T-helper 1 cell treated with Interleukin-12 subunit alpha and Interleukin-12 subunit beta and Interleukin-4 antibody, amounts not matched to agents 30 μg/mL and 1 μg/mL, for 36 hours (primary cell): ENCODE data around the gene THAP9.
"Not testable (repeated sequence)": the region's sequence is repeated elsewhere in the genome, so short reads cannot be mapped to it uniquely, and the experiment has no call there.

ENCODE experiments used
- H3K27ac Mint-ChIP-seq: one replicate; pipeline ENCODE4 v1.8.0; 2021; ENCODE audit warnings: mild to moderate bottlenecking, mixed read lengths
- H3K27me3 Mint-ChIP-seq: one replicate; pipeline ENCODE4 v1.8.0; 2021; ENCODE audit warnings: low read depth, mixed read lengths
- H3K36me3 Mint-ChIP-seq: one replicate; pipeline ENCODE4 v1.8.0; 2021; ENCODE audit warnings: low read depth, mixed read lengths
- H3K4me1 Mint-ChIP-seq: one replicate; pipeline ENCODE4 v1.8.0; 2021; ENCODE audit warnings: low read depth, mixed read lengths
- H3K4me3 Mint-ChIP-seq: one replicate; pipeline ENCODE4 v1.8.0; 2021; ENCODE audit warnings: mild to moderate bottlenecking, moderate library complexity, mixed read lengths
- H3K9me3 Mint-ChIP-seq: one replicate; pipeline ENCODE4 v1.8.0; 2021; ENCODE audit warnings: mixed read lengths

Gene THAP9

DNA sequence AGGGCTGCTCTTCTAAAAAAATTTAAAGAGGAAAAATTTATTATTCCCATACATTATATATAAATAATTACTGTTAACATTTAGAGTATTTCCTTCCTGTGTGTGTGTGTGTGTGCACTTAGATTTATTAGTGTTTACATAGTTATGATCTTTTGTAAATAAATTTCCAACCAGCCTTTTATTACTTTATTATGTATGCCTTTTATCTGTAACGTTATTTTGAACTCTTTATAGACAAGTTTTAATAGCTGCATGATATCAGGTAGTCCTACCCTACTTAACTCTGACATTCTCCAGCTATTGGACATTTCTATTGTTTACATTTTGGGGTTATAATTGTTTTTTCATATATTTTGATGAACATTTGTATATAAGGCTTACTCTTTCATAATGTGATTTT is 8.8 kb downstream of the THAP9 start:
- Mint-ChIP-seq H3K9me3 (no peaks in the 10 kb centered on the region), H3K4me3 (no peak overlapping the region), H3K27me3 (peaks cover 3% of the 10 kb centered on the region), H3K4me1 (peaks cover 6% of the 10 kb centered on the region), H3K27ac (no peak overlapping the region), H3K36me3 (peaks cover 8% of the 10 kb centered on the region)

DNA sequence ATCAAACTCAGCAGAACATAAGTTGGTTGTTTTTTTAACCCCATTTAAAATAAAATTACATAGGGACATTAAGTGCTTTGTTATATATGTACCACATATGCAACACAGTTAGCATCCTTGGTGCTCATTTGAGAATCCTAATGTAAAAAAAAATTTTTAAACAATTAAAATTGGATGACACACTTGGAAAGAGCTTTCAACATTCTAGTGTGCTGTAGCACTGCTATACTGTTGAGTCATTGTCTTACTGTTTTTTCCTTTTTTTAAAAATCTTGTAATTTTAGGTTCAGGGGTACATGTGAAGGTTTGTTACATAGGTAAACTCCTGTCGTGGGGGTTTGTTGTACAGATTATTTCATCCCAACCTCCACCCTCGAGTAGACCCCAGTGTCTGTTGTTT is 12.8 kb downstream of the THAP9 start:
- no peaks in the 10 kb centered on the region for H3K4me1 Mint-ChIP-seq
- peaks cover 8% of the 10 kb centered on the region for H3K36me3 Mint-ChIP-seq
- H3K27ac Mint-ChIP-seq = no peak overlapping the region
- no peaks in the 10 kb centered on the region for H3K27me3 Mint-ChIP-seq
- H3K4me3 Mint-ChIP-seq = no peak overlapping the region
- no peaks in the 10 kb centered on the region for H3K9me3 Mint-ChIP-seq

DNA sequence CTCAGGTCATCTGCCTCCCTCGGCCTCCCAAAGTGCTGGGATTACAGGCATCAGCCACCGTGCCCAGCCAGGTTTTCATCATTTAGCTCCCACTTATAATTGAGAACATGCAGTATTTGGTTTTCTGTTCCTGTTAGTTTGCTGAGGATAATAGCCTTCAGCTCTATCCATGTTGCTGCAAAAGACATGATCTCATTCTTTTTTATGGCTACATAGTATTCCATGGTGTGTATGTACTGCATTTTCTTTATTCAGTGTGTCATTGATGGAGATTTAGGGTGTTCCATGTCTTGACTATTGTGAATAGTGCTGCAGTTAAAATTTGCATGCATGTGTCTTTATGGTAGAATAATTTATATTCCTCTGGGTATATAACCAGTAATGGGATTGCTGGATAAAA is 13.4 kb downstream of the THAP9 start:
- not testable (repeated sequence) for H3K36me3 Mint-ChIP-seq, H3K4me1 Mint-ChIP-seq, H3K9me3 Mint-ChIP-seq, H3K27me3 Mint-ChIP-seq, H3K27ac Mint-ChIP-seq, H3K4me3 Mint-ChIP-seq

DNA sequence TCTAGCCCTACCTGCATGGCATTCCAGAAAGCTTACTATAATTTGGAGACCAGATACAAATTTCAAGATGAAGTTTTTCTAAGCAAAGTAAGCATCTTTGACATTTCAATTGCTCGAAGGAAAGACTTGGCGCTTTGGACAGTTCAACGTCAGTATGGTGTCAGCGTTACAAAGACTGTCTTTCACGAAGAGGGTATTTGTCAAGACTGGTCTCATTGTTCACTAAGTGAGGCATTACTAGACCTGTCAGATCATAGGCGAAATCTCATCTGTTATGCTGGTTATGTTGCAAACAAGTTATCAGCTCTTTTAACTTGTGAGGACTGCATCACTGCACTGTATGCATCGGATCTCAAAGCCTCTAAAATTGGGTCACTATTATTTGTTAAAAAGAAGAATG is 17.6 kb downstream of the THAP9 start:
- Mint-ChIP-seq H3K27ac (no peak overlapping the region), H3K27me3 (no peaks in the 10 kb centered on the region), H3K9me3 (no peaks in the 10 kb centered on the region), H3K36me3 (peaks cover 6% of the 10 kb centered on the region), H3K4me3 (no peak overlapping the region), H3K4me1 (no peaks in the 10 kb centered on the region)

DNA sequence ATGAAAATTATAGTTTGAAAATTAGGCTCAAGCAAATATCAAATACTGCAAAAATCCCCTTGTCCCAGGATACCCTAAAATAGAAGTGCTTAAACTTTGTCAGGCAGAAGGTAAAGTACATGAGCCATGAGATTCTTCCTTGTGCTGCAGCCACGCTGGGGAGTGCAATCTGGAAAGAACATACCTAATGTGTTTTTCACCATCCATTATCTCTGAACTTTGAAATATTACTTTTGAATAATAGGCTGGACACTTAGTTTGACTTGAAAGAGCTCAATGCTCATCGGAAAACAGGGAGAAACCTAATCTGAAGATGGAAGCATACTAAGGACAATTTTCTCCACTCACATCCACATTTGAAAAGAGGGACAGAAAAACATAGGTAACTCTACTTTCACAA is 18.9 kb downstream of the THAP9 start:
- no peaks in the 10 kb centered on the region for H3K4me1 Mint-ChIP-seq
- no peaks in the 10 kb centered on the region for H3K9me3 Mint-ChIP-seq
- H3K36me3 Mint-ChIP-seq = peaks cover 8% of the 10 kb centered on the region
- H3K4me3 Mint-ChIP-seq = no peak overlapping the region
- H3K27me3 Mint-ChIP-seq = no peaks in the 10 kb centered on the region
- no peak overlapping the region for H3K27ac Mint-ChIP-seq

DNA sequence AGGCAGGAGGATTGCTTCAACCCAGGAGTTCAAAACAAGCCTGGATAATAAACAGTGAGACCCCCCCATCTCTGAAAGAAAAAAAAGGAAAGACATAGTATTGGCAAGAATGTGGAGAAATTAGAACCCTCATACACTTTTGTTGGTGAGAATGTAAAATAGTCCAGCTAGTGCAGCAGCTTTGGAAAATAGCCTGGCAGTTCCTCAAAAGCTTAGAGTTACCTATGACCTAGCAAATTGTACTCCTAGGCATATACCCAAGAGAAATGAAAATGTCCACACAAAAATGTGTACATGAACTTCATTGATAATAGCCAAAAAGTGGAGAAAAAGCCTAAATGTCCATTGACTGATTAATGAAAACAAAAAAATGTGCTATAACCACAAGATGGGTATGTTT is 21.3 kb downstream of the THAP9 start:
- H3K27ac Mint-ChIP-seq = no peak overlapping the region
- H3K36me3 Mint-ChIP-seq = peaks cover 4% of the 10 kb centered on the region
- H3K9me3 Mint-ChIP-seq = no peaks in the 10 kb centered on the region
- H3K27me3 Mint-ChIP-seq = no peaks in the 10 kb centered on the region
- H3K4me3 Mint-ChIP-seq = no peak overlapping the region
- no peaks in the 10 kb centered on the region for H3K4me1 Mint-ChIP-seq

DNA sequence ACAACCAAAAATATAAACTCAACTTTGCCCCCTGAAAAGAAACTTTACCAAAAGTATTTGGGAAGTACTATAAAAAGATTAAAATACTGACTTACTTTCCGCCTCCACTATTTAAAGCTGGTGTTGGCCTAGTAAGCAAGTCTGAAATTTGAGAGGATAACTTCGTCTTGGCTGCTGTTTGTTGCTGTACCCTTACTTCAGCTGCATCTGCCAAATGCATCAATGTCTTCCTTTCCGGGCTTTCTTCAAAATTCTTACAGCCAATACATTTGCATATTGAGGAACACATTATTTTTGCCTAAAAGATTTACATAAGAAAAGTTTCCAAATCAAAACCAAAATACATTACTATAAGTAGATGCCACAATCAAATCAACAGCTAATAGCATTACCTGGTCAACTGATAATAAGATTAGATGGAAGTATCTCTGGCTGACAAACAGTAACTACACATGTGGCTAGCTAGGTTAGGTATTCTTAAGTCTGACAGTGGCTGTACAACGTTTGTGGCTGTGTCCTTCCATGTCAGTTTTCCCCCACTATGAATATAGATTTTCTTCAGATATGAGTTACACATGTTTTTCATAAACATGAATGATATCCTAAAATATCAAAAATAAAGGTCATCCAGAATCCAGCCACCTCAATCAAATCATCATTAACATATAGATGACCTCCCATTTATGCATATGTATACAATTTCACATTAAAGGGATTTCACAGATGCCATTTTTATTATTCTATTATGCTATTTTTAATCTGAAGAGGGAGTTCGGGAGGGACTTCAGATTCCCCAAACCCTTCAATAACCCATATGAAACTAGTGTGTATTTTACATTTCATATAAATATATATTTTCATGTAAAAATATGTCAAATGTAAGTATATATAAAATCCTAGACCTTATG is 30.6 kb downstream of the THAP9 start:
- peaks cover 1% of the 10 kb centered on the region for H3K4me1 Mint-ChIP-seq
- no peak overlapping the region for H3K4me3 Mint-ChIP-seq
- peaks cover 43% of the 10 kb centered on the region for H3K36me3 Mint-ChIP-seq
- H3K27ac Mint-ChIP-seq = no peak overlapping the region
- no peaks in the 10 kb centered on the region for H3K27me3 Mint-ChIP-seq
- no peaks in the 10 kb centered on the region for H3K9me3 Mint-ChIP-seq

DNA sequence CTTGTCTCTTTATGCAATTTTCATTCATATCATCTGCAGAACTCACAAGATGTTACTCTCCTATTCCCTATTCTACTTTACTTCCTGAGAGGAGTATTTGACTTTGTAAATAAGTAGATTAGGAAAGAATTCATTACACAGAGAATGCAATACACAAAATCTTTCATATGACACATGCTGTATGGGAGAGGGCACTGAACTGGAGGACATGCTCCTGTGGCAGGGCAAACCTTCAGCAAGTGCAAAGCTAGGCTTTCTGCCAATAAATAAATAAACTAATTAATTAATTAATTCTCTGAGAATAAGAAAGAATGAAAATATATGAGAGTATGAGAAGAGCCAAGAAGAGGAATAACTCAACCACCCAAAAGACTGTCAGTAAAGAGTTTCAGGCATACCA is 33.9 kb downstream of the THAP9 start:
- Mint-ChIP-seq H3K36me3 (peaks cover 45% of the 10 kb centered on the region), H3K4me1 (peaks cover 1% of the 10 kb centered on the region), H3K4me3 (no peak overlapping the region), H3K9me3 (no peaks in the 10 kb centered on the region), H3K27ac (no peak overlapping the region), H3K27me3 (no peaks in the 10 kb centered on the region)

DNA sequence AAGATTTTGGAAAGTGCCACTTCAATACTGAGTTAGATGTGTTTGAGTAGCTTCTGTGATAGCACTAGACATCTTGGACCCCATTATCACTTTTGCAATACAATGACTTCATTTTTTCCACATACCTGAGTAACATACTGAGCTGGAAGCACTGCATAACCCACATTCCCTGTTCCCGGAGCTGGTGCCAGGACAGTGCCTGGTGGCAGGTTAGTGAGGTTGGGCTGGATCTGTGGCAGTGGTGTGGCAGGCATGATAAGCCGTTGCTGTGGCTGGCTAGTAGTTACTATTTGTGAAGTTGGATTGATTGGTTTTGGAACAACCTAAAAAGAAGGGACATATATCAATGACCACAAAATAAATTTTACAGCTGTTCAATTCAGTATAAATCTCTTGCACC is 38.9 kb downstream of the THAP9 start:
- no peaks in the 10 kb centered on the region for H3K9me3 Mint-ChIP-seq
- no peaks in the 10 kb centered on the region for H3K27me3 Mint-ChIP-seq
- peaks cover 36% of the 10 kb centered on the region for H3K36me3 Mint-ChIP-seq
- H3K4me1 Mint-ChIP-seq = peaks cover 2% of the 10 kb centered on the region
- no peak overlapping the region for H3K4me3 Mint-ChIP-seq
- H3K27ac Mint-ChIP-seq = no peak overlapping the region

DNA sequence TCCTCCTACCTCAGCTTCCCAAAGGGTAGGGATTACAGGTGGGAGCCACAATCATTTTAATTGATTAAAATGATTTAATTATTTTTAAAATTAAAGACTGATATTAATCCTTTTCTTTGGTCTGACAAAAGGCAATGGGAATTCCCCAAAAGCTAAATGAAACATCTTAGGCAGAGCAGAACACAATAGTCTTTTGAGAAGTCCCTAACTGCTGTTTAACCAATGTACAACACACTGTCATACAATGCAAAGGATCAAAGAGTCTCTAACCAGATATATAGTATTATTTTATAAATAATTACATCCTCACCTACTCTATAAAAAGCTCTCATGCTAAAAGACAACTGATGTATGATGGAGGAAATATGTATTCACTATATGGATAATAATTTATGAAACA is 47.0 kb downstream of the THAP9 start:
- Mint-ChIP-seq H3K4me1 (peaks cover 5% of the 10 kb centered on the region), H3K4me3 (no peak overlapping the region), H3K27ac (no peak overlapping the region), H3K27me3 (no peaks in the 10 kb centered on the region), H3K9me3 (no peaks in the 10 kb centered on the region), H3K36me3 (peaks cover 15% of the 10 kb centered on the region)

DNA sequence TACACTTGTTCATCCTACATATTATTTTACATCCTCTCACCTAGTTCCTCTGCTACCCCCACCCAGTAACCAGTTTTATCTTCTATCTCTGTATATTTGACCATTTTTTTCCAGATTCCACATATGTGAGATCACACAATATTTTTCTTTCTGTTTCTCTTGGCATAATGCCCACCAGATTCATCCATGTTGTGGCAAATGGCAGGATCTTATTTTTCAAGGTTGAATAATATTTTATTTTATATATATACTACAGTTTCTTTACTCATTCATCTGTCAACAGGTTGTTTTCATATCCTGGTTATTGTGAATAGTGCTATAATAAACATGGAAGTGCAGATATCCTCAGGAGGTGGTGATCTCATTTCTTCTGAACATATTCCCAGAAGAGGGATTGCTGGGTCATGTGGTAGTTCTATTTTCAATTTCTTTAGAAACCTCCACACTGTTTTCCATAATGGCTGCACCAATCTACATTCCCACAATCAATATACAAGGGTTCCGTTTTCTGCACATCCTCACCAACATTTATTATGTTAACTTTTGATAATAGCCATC is 48.2 kb downstream of the THAP9 start:
- H3K4me3 Mint-ChIP-seq = no peak overlapping the region
- H3K36me3 Mint-ChIP-seq = peaks cover 13% of the 10 kb centered on the region
- H3K27ac Mint-ChIP-seq = no peak overlapping the region
- no peaks in the 10 kb centered on the region for H3K27me3 Mint-ChIP-seq
- no peaks in the 10 kb centered on the region for H3K9me3 Mint-ChIP-seq
- peaks cover 4% of the 10 kb centered on the region for H3K4me1 Mint-ChIP-seq

DNA sequence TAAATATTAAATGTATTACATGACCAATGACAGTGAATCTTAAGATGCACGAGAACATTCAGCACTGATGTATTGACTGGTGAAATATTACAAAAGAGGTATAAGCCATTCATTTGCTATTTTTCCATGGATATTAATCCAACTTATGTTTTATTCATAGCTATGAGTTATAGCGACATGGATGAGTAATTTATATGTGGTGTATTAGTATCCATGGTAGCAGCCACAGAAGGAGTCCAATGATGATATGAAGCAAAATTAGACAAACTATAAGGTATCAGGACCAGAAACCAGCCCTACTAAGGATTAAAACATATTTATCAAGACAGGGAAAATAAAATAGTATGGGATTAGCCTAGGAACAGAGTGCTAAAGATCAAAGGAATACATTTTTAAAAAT is 50.7 kb downstream of the THAP9 start:
- peaks cover 8% of the 10 kb centered on the region for H3K4me1 Mint-ChIP-seq
- H3K4me3 Mint-ChIP-seq = no peak overlapping the region
- no peaks in the 10 kb centered on the region for H3K9me3 Mint-ChIP-seq
- H3K27ac Mint-ChIP-seq = no peak overlapping the region
- H3K36me3 Mint-ChIP-seq = peaks cover 16% of the 10 kb centered on the region
- H3K27me3 Mint-ChIP-seq = no peaks in the 10 kb centered on the region

DNA sequence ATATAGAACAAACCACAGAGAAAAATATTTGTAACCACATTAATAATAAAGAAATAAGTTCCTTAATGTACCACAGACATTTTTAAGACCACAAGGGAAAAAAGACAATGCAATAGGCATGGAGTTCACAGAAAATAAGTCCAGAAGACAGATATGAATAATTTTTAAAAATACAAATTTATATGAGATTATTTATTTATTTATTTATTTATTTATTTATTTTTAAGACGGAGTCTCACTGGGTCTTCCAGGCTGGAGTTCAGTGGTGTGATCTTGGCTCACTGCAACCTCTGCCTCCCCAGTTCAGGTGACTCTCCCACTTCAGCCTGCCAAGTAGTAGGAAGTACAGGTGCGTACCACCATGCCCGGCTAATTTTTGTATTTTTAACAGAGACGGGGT is 53.7 kb downstream of the THAP9 start:
- H3K9me3 Mint-ChIP-seq = no peaks in the 10 kb centered on the region
- H3K4me3 Mint-ChIP-seq = no peak overlapping the region
- peaks cover 16% of the 10 kb centered on the region for H3K36me3 Mint-ChIP-seq
- no peak overlapping the region for H3K27ac Mint-ChIP-seq
- peaks cover 15% of the 10 kb centered on the region for H3K4me1 Mint-ChIP-seq
- no peaks in the 10 kb centered on the region for H3K27me3 Mint-ChIP-seq

DNA sequence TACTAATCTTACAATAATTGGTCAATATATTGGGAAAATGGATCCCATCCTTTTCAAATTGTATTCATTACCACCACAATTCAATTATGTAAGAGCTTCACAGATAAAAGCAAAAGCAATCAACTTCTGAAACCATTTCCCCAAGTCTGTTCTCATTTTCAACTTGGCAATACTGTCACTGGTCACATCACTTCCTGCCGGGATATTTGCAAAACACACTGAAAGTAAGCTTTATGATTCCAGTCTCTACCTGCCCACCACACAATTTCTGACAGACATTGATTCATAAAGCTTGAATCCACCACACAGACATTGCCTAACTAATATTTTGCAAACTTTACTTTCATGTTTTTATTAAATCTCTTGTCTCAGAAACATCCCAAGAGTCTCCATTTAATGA is 56.5 kb downstream of the THAP9 start:
- Mint-ChIP-seq H3K27ac (no peak overlapping the region), H3K36me3 (peaks cover 10% of the 10 kb centered on the region), H3K9me3 (no peaks in the 10 kb centered on the region), H3K4me3 (no peak overlapping the region), H3K4me1 (peaks cover 15% of the 10 kb centered on the region), H3K27me3 (no peaks in the 10 kb centered on the region)

DNA sequence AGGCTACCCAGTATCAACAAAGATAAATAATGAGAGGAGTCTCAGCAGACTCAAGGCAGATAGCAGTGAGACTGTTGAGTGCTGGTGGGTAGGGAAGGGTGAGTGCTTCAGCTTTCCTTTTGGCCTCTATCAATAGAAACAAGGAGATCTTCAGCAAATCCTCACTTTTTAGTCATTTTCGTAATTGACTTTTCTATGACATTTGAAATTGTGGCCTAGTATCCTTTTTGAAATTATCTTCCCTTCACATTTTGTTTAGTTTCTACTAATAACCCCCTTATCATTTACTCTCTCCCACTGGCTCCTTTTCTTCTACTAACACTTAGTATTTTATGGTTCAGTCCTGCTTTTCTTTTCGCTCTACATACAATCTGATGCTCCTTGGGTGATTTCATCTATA is 65.2 kb downstream of the THAP9 start:
- Mint-ChIP-seq H3K27ac (no peak overlapping the region), H3K4me3 (no peak overlapping the region), H3K4me1 (no peaks in the 10 kb centered on the region), H3K27me3 (no peaks in the 10 kb centered on the region), H3K36me3 (peaks cover 36% of the 10 kb centered on the region), H3K9me3 (no peaks in the 10 kb centered on the region)
